ENCODE measurements around the gene PTPRD. TPM values are rescaled to one million over a fixed set of nuclear protein-coding genes. Genes with fewer than 3 reads are reported as not detected.

PTPRD gene
- total RNA-seq, 1 donor from 2014 or later, result 336 TPM

- no peak for DNase-seq
Observed at GRCh38 chr9:10148796-10149195, 464.0 kb downstream of the PTPRD start.

GRCh38 chr9:10146517-10147331 lies 466.1 kb downstream of the PTPRD start:
- no peak for DNase-seq

GRCh38 chr9:10144355-10144754 lies 468.4 kb downstream of the PTPRD start:
- no peak for DNase-seq

DNA sequence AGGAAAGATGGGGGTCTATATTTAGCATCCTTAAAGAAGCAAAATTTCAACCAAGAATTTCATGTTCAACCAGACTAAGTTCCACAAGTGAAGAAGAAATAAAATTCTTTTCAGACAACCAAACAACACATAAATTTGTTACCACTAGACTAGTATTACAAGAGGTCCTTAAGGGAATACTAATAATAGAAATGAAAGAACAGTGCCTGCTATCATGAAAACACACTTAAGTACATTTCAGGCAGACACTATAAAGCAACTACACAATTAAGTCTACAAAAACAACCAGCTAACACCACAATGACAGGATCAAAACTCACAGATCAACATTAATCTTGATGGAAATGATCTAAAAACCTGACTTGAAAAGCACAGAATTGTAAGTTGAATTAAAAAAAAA lies 477.2 kb downstream of the PTPRD start:
- no peak for DNase-seq

DNA sequence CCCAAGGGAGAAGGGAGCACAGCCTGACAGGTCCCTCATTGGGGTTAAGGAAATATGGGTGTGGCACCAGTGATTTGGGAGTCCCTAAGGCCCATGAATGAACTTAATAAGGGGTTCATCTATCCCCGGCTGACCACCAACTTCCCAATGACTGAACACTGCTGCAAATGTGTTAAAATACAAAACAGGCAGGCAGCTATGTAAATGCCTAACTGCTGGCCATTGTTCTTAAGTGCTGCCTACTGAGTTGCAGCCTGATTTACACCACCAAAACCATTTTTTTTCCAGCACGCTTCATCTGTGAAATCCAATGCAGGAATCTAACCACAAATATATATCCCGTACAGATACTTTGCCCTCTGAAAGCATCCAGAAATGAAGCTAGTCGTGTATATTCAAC lies 478.5 kb downstream of the PTPRD start:
- no peak for DNase-seq

DNA sequence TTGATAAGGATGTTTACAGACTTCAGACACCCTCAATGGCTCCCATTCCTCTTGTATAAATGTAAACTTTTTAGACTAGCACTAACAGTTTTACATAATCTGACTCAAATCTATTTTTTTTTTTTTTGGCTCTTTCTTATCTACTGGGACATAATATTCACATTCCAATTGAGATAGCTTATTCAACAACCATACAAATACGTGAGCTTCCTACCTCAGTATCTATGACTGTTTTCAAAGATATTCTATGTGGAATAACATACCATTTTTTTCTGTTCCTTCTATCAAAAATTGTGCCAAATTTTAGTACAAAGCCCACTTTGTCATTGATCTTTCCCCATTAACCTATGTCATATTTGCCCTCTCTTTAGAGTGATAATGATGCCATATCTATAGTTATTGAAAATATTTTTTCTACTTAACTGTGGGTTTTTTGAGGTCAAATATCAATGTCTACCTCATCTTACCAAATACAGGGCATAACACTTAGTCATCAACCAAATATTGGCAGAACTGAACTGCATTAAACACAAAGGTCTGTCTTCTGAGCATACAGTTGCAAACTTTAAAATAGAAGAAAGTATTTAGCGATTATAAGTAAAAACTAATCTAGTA lies 482.6 kb downstream of the PTPRD start:
- DNase-seq, result no peak

GRCh38 chr9:10127867-10128266 lies 484.9 kb downstream of the PTPRD start:
- no peak for DNase-seq

DNA sequence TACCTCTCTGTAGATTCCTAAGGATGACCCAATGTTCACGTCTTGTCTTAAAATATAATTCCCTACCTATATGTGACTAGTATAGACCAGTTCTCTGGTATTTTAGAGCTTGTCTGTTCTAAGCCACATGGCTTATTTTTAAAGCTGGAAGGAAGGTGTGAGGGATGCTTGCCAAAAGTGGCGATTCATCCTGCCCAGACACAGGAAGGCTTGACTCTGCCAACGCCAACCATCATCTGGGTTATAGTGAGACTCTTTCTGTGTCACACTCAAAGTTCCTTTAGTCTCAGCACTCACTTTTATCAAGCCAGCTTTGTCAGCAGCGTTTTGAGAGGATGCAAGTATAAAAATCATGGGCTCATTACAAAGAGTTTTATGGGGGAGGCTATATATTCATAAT lies 500.0 kb downstream of the PTPRD start:
- peak; percentile 15 for DNase-seq

GRCh38 chr9:10112070-10112469 lies 500.7 kb downstream of the PTPRD start:
- no peak for DNase-seq

- DNase-seq, result no peak
Observed at GRCh38 chr9:10108815-10109214, 504.0 kb downstream of the PTPRD start.

- DNase-seq, result no peak
Observed at GRCh38 chr9:10104774-10105173, 508.0 kb downstream of the PTPRD start.

DNA sequence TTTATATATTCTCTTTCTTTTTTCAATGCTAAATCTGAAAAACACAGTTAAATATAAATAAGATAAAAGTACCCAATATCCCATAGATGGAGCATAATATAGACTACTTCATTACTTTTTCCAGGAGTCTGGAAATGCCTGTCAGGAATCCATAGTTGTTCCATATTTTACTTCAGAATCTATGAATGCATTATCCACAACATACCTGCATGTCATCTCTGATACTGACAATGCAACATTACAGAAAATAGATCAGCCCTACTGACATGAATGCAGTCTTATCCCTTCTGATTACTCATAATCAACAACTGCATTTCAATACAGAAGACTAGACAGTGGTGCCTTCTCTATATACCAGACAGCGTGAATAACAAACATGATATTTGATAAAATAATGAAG lies 517.6 kb downstream of the PTPRD start:
- DNase-seq, result no peak

GRCh38 chr9:10094563-10094962 lies 518.2 kb downstream of the PTPRD start:
- DNase-seq, result no peak

GRCh38 chr9:10080012-10080411 lies 532.8 kb downstream of the PTPRD start:
- no peak for DNase-seq

DNA sequence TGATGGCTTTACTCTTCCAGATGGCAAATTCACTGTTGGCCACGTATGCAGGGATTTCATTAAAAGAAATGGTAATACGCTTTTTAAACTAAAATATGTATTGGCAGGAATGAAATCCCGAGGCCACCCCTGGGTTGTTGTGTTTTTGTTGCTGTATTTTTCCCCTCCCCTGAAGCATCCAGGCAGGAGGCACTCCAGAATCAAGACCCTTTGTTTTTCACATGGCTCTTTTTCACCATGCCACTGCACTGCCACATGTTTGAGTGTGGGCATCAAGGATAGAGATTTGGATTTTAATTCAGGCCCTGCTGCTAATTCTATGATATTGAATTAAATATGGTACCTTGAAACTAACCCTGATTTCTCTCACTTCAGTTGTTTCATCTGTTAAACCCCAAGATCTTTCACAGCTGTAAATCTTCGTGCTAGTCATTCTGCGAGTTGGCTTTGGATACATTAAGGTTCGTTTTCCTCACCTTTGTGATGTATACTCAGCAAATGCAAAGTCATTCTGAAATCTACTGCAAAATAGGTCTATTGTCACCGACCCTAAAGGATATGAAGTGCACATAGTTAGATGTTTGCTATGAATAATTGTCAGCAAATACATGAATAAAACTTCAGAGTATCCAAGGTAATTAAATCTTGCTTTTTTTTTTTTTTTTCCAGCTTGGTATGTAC lies 533.4 kb downstream of the PTPRD start:
- no peak for DNase-seq

- no peak for DNase-seq
Observed at GRCh38 chr9:10071579-10071978, 541.2 kb downstream of the PTPRD start.

- no peak for DNase-seq
Observed at GRCh38 chr9:10062629-10063395, 550.0 kb downstream of the PTPRD start.

GRCh38 chr9:10059044-10059443 lies 553.8 kb downstream of the PTPRD start:
- DNase-seq, result no peak

DNA sequence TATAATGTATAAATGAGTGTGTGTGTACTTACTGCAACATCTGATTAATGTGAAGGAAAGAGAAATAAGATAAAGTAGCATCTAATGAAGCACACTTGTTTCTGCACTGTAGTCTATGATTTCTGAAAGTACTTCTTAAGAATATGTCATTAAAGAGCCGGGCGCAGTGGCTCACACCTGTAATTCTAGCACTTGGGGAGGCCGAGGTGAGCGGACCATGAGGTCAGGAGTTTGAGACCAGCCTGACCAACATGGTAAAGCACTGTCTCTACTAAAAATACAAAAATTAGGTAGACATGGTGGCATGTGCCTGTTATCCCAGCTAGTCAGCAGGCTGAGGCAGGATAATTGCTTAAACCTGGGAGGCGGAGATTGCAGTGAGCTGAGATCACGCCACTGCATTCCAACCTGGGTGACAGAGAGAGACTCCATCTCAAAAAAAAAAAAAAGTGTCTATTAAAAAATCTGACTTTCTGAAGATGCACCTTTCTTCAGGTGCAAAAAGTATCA lies 556.9 kb downstream of the PTPRD start:
- DNase-seq, result no peak

DNA sequence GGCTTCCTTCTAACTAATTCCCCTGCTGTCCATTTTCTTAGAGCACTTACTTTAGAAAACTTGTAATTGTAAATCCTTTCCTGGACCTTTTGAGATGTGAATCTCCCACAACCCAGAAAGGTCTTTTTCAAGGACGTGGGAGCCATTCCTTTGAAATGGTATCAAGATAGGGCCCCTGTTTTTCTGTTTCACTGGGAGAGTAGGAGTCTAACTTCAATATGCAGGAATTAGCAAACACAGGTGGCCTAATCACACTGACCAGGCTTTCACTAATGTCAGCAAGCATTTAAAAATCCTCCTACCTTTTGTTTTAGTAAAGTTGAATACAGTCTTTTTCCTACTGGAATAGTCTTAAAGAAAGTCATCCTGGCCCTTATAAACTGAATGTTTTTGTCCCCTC lies 558.3 kb downstream of the PTPRD start:
- no peak for DNase-seq

GRCh38 chr9:10052916-10053315 lies 559.9 kb downstream of the PTPRD start:
- no peak for DNase-seq

- peak; percentile 9 for DNase-seq
Observed at GRCh38 chr9:10052181-10052580, 560.6 kb downstream of the PTPRD start.

DNA sequence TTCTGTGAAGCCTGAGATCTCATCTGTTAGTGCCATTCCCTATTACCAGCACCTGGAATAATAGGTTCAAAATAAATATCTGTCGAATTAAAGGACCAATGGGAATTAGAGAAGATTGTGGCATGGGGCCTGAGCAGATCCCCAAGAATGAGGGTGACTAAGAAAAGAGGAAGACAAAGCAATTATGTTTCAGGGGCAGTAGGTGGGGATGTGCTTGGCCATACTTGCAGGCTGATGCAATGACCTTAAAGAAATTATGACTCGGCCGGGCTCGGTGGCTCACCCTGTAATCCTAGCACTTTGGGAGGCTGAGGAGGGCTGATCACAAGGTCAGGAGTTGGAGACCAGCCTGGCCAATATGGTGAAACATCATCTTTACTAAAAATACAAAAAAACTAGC lies 562.8 kb downstream of the PTPRD start:
- DNase-seq, result no peak
